ENCODE data around the gene SUN1. TPM values are rescaled to one million over a fixed set of nuclear protein-coding genes. Genes with fewer than 3 reads are reported as not detected.

The SUN1 gene
- total and polyA plus RNA-seq, 7 donors: 23.4 to 130 (median 108) TPM

GRCh38 chr7:841943-842342 is 9.7 kb downstream of the SUN1 start:
- peak; percentile 62 for DNase-seq
- TF ChIP-seq POLR2A (IDR thresholded peaks at IDR 0.05): no peak
- TF ChIP-seq, protein P1, sequence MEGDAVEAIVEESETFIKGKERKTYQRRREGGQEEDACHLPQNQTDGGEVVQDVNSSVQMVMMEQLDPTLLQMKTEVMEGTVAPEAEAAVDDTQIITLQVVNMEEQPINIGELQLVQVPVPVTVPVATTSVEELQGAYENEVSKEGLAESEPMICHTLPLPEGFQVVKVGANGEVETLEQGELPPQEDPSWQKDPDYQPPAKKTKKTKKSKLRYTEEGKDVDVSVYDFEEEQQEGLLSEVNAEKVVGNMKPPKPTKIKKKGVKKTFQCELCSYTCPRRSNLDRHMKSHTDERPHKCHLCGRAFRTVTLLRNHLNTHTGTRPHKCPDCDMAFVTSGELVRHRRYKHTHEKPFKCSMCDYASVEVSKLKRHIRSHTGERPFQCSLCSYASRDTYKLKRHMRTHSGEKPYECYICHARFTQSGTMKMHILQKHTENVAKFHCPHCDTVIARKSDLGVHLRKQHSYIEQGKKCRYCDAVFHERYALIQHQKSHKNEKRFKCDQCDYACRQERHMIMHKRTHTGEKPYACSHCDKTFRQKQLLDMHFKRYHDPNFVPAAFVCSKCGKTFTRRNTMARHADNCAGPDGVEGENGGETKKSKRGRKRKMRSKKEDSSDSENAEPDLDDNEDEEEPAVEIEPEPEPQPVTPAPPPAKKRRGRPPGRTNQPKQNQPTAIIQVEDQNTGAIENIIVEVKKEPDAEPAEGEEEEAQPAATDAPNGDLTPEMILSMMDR (IDR thresholded peaks at IDR 0.05): no peak
- no peak for TF ChIP-seq POLR2AphosphoS5 (IDR thresholded peaks at IDR 0.05)
- no peak for TF ChIP-seq EP300 (IDR thresholded peaks at IDR 0.05)
- 82 to 88% methylated on average over 16 of the region's 16 CpGs for WGBS, 2 donors

DNA sequence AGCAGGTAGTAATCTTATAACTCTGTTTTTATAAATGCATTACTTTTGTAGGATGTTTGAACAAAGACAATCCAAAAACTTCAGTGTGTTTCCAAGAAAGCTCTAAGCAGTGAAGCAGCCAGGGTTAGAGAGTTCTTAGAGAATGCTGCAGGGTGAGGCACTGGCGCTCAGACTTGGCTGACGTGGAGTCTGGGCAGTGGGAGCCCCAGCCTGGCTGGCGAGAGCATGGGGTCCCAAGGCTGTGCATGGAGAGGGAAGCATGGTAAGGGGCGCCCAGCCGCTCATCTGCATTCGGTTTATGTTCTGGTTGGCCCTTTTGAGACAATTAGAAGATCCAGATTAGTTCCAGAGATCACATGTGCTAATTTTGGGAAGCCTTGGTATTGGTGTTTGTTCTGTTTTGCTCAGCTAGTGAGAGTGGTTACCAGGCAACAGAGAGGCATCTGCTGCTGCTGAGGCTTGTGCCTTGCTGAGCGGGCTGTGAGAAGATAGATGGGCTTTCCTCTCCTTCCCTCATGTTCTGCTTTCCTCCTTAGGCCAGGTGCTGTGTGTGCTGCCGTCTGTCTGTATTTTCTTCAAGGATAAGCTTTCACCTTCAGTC is 10.3 kb downstream of the SUN1 start:
- Histone ChIP-seq H3K36me3 (peaks cover 0 to 51% (median 26%) of the 10 kb centered on the region in 4 donors), H3K27ac (peak overlapping the region; percentile 70 to 88 (median 84)), H3K4me3 (no peak overlapping the region), H3K9me3 (no peaks in the 10 kb centered on the region), H3K4me1 (peaks cover 0 to 43% (median 32%) of the 10 kb centered on the region in 4 donors), H3K27me3 (no peaks in the 10 kb centered on the region)
- peak in 1 of 4 donors; percentile 48 for TF ChIP-seq EP300 (IDR thresholded peaks at IDR 0.05)
- TF ChIP-seq POLR2AphosphoS5 (IDR thresholded peaks at IDR 0.05): peak in 2 of 4 donors; percentile 47 to 57
- TF ChIP-seq POLR2A (IDR thresholded peaks at IDR 0.05): no peak
- intact Hi-C loops (cut with DNase I): no loop called here
- WGBS, 2 donors: 84 to 88% methylated on average over 8 of the region's 8 CpGs
- peak; percentile 83 for DNase-seq

More at GRCh38 chr7:841943-842342, 9.7 kb downstream of the SUN1 start:
- Histone ChIP-seq H3K4me3 (no peak overlapping the region), H3K27ac (peak overlapping the region; percentile 70 to 88 (median 84)), H3K36me3 (peaks cover 0 to 51% (median 26%) of the 10 kb centered on the region in 4 donors), H3K9me3 (no peaks in the 10 kb centered on the region), H3K27me3 (no peaks in the 10 kb centered on the region), H3K4me1 (peaks cover 0 to 49% (median 38%) of the 10 kb centered on the region in 4 donors)
- intact Hi-C loops (cut with DNase I): no loop called here

DNA sequence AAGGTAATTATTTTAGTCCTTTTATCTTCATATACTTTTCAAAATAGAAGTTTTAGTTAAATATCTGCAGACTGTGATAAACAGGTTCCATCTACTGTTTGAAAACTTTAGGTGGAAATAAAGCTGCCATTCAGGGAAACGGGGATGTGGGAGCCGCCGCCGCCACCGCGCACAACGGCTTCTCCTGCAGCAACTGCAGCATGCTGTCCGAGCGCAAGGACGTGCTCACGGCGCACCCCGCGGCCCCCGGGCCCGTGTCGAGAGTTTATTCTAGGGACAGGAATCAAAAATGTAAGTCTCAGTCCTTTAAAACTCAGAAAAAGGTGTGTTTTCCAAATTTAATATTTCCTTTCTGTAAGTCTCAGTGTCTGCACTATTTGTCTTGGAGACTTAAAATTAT is 11.0 kb downstream of the SUN1 start:
- peaks cover 0 to 51% (median 26%) of the 10 kb centered on the region in 4 donors for H3K36me3 ChIP-seq
- WGBS, 2 donors: 95 to 96% methylated on average over 17 of the region's 17 CpGs

GRCh38 chr7:844043-844442 is 11.8 kb downstream of the SUN1 start:
- Histone ChIP-seq H3K9me3 (no peaks in the 10 kb centered on the region), H3K36me3 (peaks cover 0 to 54% (median 30%) of the 10 kb centered on the region in 4 donors), H3K4me1 (peaks cover 0 to 29% (median 25%) of the 10 kb centered on the region in 4 donors), H3K4me3 (no peak overlapping the region), H3K27me3 (no peaks in the 10 kb centered on the region), H3K27ac (peak overlapping the region in 3 of 4 donors; percentile 84 to 88 (median 85))
- no peak for DNase-seq
- WGBS, 2 donors: 89 to 95% methylated on average over 14 of the region's 14 CpGs
- no peak for TF ChIP-seq POLR2A (IDR thresholded peaks at IDR 0.05)
- TF ChIP-seq EP300 (IDR thresholded peaks at IDR 0.05): no peak
- TF ChIP-seq, protein P1 (IDR thresholded peaks at IDR 0.05): no peak
- no peak for TF ChIP-seq POLR2AphosphoS5 (IDR thresholded peaks at IDR 0.05)
- intact Hi-C loops (cut with DNase I): loop anchor here (2.0 kb wide), 1 partner anchor 17 kb away; no protein-coding TSS in a partner anchor

More for the DNA sequence above, 11.0 kb downstream of the SUN1 start:
- no peak for TF ChIP-seq POLR2A (IDR thresholded peaks at IDR 0.05)
- TF ChIP-seq, protein P1 (IDR thresholded peaks at IDR 0.05): no peak
- no peak for TF ChIP-seq POLR2AphosphoS5 (IDR thresholded peaks at IDR 0.05)
- TF ChIP-seq EP300 (IDR thresholded peaks at IDR 0.05): no peak
- intact Hi-C loops (cut with DNase I): no loop called here
- peaks cover 0 to 36% (median 26%) of the 10 kb centered on the region in 4 donors for H3K4me1 ChIP-seq
- no peak overlapping the region for H3K4me3 ChIP-seq
- H3K9me3 ChIP-seq: no peaks in the 10 kb centered on the region
- H3K27me3 ChIP-seq: no peaks in the 10 kb centered on the region
- no peak for DNase-seq
- H3K27ac ChIP-seq: peak overlapping the region; percentile 7 to 88 (median 84)

- peaks cover 0 to 54% (median 34%) of the 10 kb centered on the region in 4 donors for H3K36me3 ChIP-seq
- no peak overlapping the region for H3K4me3 ChIP-seq
- H3K9me3 ChIP-seq: no peaks in the 10 kb centered on the region
- peaks cover 0 to 29% (median 24%) of the 10 kb centered on the region in 4 donors for H3K4me1 ChIP-seq
- intact Hi-C loops (cut with DNase I): loop anchor here (2.0 kb wide), 1 partner anchor 16 kb away; no protein-coding TSS in a partner anchor
- TF ChIP-seq EP300 (IDR thresholded peaks at IDR 0.05) (no peak), POLR2A (IDR thresholded peaks at IDR 0.05) (no peak), POLR2AphosphoS5 (IDR thresholded peaks at IDR 0.05) (no peak)
- TF ChIP-seq, protein P1 (IDR thresholded peaks at IDR 0.05): no peak
- no peak for DNase-seq
- 94 to 96% methylated on average over 15 of the region's 15 CpGs for WGBS, 2 donors
- peak overlapping the region; percentile 3 to 88 (median 84) for H3K27ac ChIP-seq
- H3K27me3 ChIP-seq: no peaks in the 10 kb centered on the region
These were observed 12.2 kb downstream of the SUN1 start for GRCh38 chr7:844514-844913.
